HUES64 (cell line): ENCODE results near the gene TEAD2.
"Not testable (repeated sequence)": the region's sequence is repeated elsewhere in the genome, so short reads cannot be mapped to it uniquely, and the experiment has no call there.

Experiments
- H3K27ac ChIP-seq: 2 replicates; pipeline ENCODE4 v1.7.0; 2013; ENCODE audit warnings: low read depth, low read length, inconsistent platforms
- H3K27me3 ChIP-seq: 2 replicates; pipeline ENCODE4 v1.6.1; 2013; ENCODE audit warnings: mild to moderate bottlenecking, low read length; ENCODE audit not compliant: insufficient read depth
- H3K36me3 ChIP-seq: 2 replicates; pipeline ENCODE4 v1.6.1; 2013; ENCODE audit warnings: mild to moderate bottlenecking, low read length; ENCODE audit not compliant: insufficient read depth
- H3K4me1 ChIP-seq: 2 replicates; pipeline ENCODE4 v1.6.1; 2013; ENCODE audit warnings: mild to moderate bottlenecking, low read length, moderate library complexity; ENCODE audit not compliant: insufficient read depth
- H3K4me3 ChIP-seq: 2 replicates; pipeline ENCODE4 v1.5.1; 2013; ENCODE audit warnings: mild to moderate bottlenecking, low read length, moderate library complexity
- H3K9ac ChIP-seq: 2 replicates; pipeline ENCODE4 v1.6.1; 2013; ENCODE audit warnings: mild to moderate bottlenecking, low read depth, low read length
- H3K9me3 ChIP-seq: 2 replicates; pipeline ENCODE4 v1.6.1; 2013; ENCODE audit warnings: low read depth, low read length; ENCODE audit not compliant: insufficient read depth
- WGBS: fragments of 150-250, 120-280 bp; methylation state at CpG from one replicate; pipeline ENCODE4 v1.1.7; 2013; ENCODE audit warnings: missing lambda C conversion rate; 5-methylcytosine and 5-hydroxymethylcytosine counted together

TEAD2 gene

GRCh38 chr19:49335784-49336481 is 26.3 kb downstream of the TEAD2 start:
- 93% methylated on average over 13 of the region's 14 CpGs for WGBS
- no peak overlapping the region for H3K9ac ChIP-seq
- H3K9me3 ChIP-seq, result no peaks in the 10 kb centered on the region
- H3K27me3 ChIP-seq, result peaks cover 11% of the 10 kb centered on the region
- H3K4me1 ChIP-seq, result peaks cover 14% of the 10 kb centered on the region
- H3K27ac ChIP-seq, result no peak overlapping the region
- H3K4me3 ChIP-seq, result no peak overlapping the region
- H3K36me3 ChIP-seq, result peaks cover 7% of the 10 kb centered on the region

GRCh38 chr19:49335071-49335783 is 27.0 kb downstream of the TEAD2 start, which contains the start of gene CD37:
Gene CD37 (plus strand): TSS chr19:49335406. CDS start chr19:49335541, 135 bp downstream.
- Histone ChIP-seq H3K4me3 (no peak within 1 kb of the TSS), H3K36me3 (no peaks in the 10 kb centered on the region), H3K4me1 (peaks cover 11% of the 10 kb centered on the region; the same call in 1 of the 2 replicates), H3K9ac (no peak within 1 kb of the TSS), H3K27me3 (peaks cover 11% of the 10 kb centered on the region), H3K9me3 (no peaks in the 10 kb centered on the region), H3K27ac (no peak within 1 kb of the TSS)
- 87% methylated on average over 13 of the region's 13 CpGs for WGBS

GRCh38 chr19:49333811-49334288 is 28.4 kb downstream of the TEAD2 start:
- no peaks in the 10 kb centered on the region for H3K36me3 ChIP-seq
- WGBS, result 73% methylated on average over 8 of the region's 8 CpGs
- peaks cover 11% of the 10 kb centered on the region for H3K27me3 ChIP-seq
- no peak overlapping the region for H3K27ac ChIP-seq
- H3K4me3 ChIP-seq, result no peak overlapping the region
- no peaks in the 10 kb centered on the region for H3K9me3 ChIP-seq
- H3K9ac ChIP-seq, result no peak overlapping the region
- H3K4me1 ChIP-seq, result peaks cover 8% of the 10 kb centered on the region; the same call in 1 of the 2 replicates

- no peak overlapping the region for H3K9ac ChIP-seq
- H3K27me3 ChIP-seq, result peaks cover 11% of the 10 kb centered on the region
- H3K27ac ChIP-seq, result no peak overlapping the region
- H3K4me1 ChIP-seq, result peaks cover 7% of the 10 kb centered on the region; the same call in 1 of the 2 replicates
- H3K36me3 ChIP-seq, result no peaks in the 10 kb centered on the region
- H3K4me3 ChIP-seq, result no peak overlapping the region
- WGBS, result 73% methylated on average over 3 of the region's 3 CpGs
- no peaks in the 10 kb centered on the region for H3K9me3 ChIP-seq
Measured at GRCh38 chr19:49333418-49333805, 28.8 kb downstream of the TEAD2 start.

- not testable (repeated sequence) for H3K9ac ChIP-seq
Measured at GRCh38 chr19:49332691-49333417, 29.4 kb downstream of the TEAD2 start.

GRCh38 chr19:49331616-49332055 is 30.6 kb downstream of the TEAD2 start:
- WGBS, result 75% methylated on average over 2 of the region's 2 CpGs
- no peaks in the 10 kb centered on the region for H3K27me3 ChIP-seq
- H3K9me3 ChIP-seq, result no peaks in the 10 kb centered on the region
- H3K27ac ChIP-seq, result no peak overlapping the region
- no peaks in the 10 kb centered on the region for H3K36me3 ChIP-seq
- no peak overlapping the region for H3K9ac ChIP-seq
- no peak overlapping the region for H3K4me3 ChIP-seq
- no peaks in the 10 kb centered on the region for H3K4me1 ChIP-seq

More at GRCh38 chr19:49332691-49333417, 29.4 kb downstream of the TEAD2 start:
- H3K4me1 ChIP-seq, H3K9me3 ChIP-seq, H3K36me3 ChIP-seq, H3K27me3 ChIP-seq, H3K27ac ChIP-seq, H3K4me3 ChIP-seq: not testable (repeated sequence)
- 94% methylated on average over 12 of the region's 13 CpGs for whole genome bisulfite sequencing

- not testable (repeated sequence) for H3K9me3 ChIP-seq, H3K4me3 ChIP-seq, H3K27me3 ChIP-seq, H3K36me3 ChIP-seq, H3K9ac ChIP-seq, H3K27ac ChIP-seq, H3K4me1 ChIP-seq
- 90% methylated on average over 3 of the region's 4 CpGs for WGBS
Measured at GRCh38 chr19:49331187-49331586, 31.0 kb downstream of the TEAD2 start.

GRCh38 chr19:49328741-49329140 is 33.5 kb downstream of the TEAD2 start:
- no peak overlapping the region for H3K4me3 ChIP-seq
- no peak overlapping the region for H3K27ac ChIP-seq
- no peaks in the 10 kb centered on the region for H3K36me3 ChIP-seq
- no peaks in the 10 kb centered on the region for H3K4me1 ChIP-seq
- no peaks in the 10 kb centered on the region for H3K9me3 ChIP-seq
- H3K27me3 ChIP-seq, result no peaks in the 10 kb centered on the region
- H3K9ac ChIP-seq, result no peak overlapping the region
- 90% methylated on average over 2 of the region's 2 CpGs for WGBS

- WGBS, result 68% methylated on average over 2 of the region's 2 CpGs
- Histone ChIP-seq H3K27me3 (no peaks in the 10 kb centered on the region), H3K27ac (no peak overlapping the region), H3K9ac (no peak overlapping the region), H3K4me1 (no peaks in the 10 kb centered on the region), H3K4me3 (no peak overlapping the region), H3K36me3 (no peaks in the 10 kb centered on the region), H3K9me3 (0 out of 2 replicates have a peak, but pooled peaks cover 2% of the 10 kb centered on the region)
Measured at GRCh38 chr19:49327878-49328544, 34.2 kb downstream of the TEAD2 start.

- H3K4me3 ChIP-seq, result no peak overlapping the region
- no CpG with 5 or more reads among the region's 3 CpGs for WGBS
- 0 out of 2 replicates have a peak, but pooled peaks cover 2% of the 10 kb centered on the region for H3K9me3 ChIP-seq
- no peaks in the 10 kb centered on the region for H3K36me3 ChIP-seq
- H3K4me1 ChIP-seq, result no peaks in the 10 kb centered on the region
- no peak overlapping the region for H3K27ac ChIP-seq
- no peak overlapping the region for H3K9ac ChIP-seq
- H3K27me3 ChIP-seq, result no peaks in the 10 kb centered on the region
Measured at GRCh38 chr19:49326165-49326704, 36.0 kb downstream of the TEAD2 start.
